Measurements from ENCODE around the gene LPAR2. TPM values are rescaled to one million over a fixed set of nuclear protein-coding genes. Genes with fewer than 3 reads are reported as not detected.

LPAR2 gene
- polyA plus RNA-seq, 1 donor from 2014 or later = 14.3 TPM

GRCh38 chr19:19659646-19660245 lies 31.7 kb upstream of the LPAR2 start:
- Mint-ChIP-seq H3K27me3 (no peaks in the 10 kb centered on the region), H3K9me3 (no peaks in the 10 kb centered on the region), H3K4me3 (no peak overlapping the region), H3K4me1 (peaks cover 18 to 23% (median 22%) of the 10 kb centered on the region in 3 donors), H3K36me3 (no peaks in the 10 kb centered on the region), H3K27ac (peak overlapping the region in 2 of 3 donors; percentile 81 to 99)

GRCh38 chr19:19657397-19657783 lies 29.4 kb upstream of the LPAR2 start:
- Mint-ChIP-seq H3K9me3 (no peaks in the 10 kb centered on the region), H3K27ac (no peak overlapping the region), H3K4me3 (peak overlapping the region in 1 of 4 donors; percentile 9), H3K4me1 (peaks cover 13 to 17% (median 14%) of the 10 kb centered on the region in 3 donors), H3K36me3 (peaks cover 5% of the 10 kb centered on the region), H3K27me3 (peaks cover 1% of the 10 kb centered on the region)

- Mint-ChIP-seq H3K27me3 (peaks cover 1% of the 10 kb centered on the region), H3K4me1 (peaks cover 6 to 10% (median 10%) of the 10 kb centered on the region in 3 donors), H3K9me3 (no peaks in the 10 kb centered on the region), H3K36me3 (peaks cover 5% of the 10 kb centered on the region), H3K27ac (peak overlapping the region in 1 of 3 donors; percentile 21), H3K4me3 (peak overlapping the region in 1 of 4 donors; percentile 9)
Observed at GRCh38 chr19:19656451-19657396, 28.7 kb upstream of the LPAR2 start.

- peaks cover 5% of the 10 kb centered on the region for H3K36me3 Mint-ChIP-seq
Observed at GRCh38 chr19:19655641-19656343, 27.8 kb upstream of the LPAR2 start.

GRCh38 chr19:19655051-19655594 lies 27.1 kb upstream of the LPAR2 start:
- H3K36me3 Mint-ChIP-seq = peaks cover 5% of the 10 kb centered on the region
- H3K9me3 Mint-ChIP-seq = no peaks in the 10 kb centered on the region
- peaks cover 0 to 5% (median 3%) of the 10 kb centered on the region in 3 donors for H3K4me1 Mint-ChIP-seq
- H3K4me3 Mint-ChIP-seq = no peak overlapping the region
- peaks cover 1% of the 10 kb centered on the region for H3K27me3 Mint-ChIP-seq
- H3K27ac Mint-ChIP-seq = peak overlapping the region in 1 of 3 donors; percentile 81

More at GRCh38 chr19:19655641-19656343, 27.8 kb upstream of the LPAR2 start:
- peaks cover 0 to 5% (median 3%) of the 10 kb centered on the region in 3 donors for H3K4me1 Mint-ChIP-seq
- peak overlapping the region in 1 of 4 donors; percentile 32 for H3K4me3 Mint-ChIP-seq
- peaks cover 1% of the 10 kb centered on the region for H3K27me3 Mint-ChIP-seq
- no peaks in the 10 kb centered on the region for H3K9me3 Mint-ChIP-seq
- H3K27ac Mint-ChIP-seq = no peak overlapping the region

- Mint-ChIP-seq H3K4me1 (peaks cover 0 to 5% (median 3%) of the 10 kb centered on the region in 3 donors), H3K9me3 (no peaks in the 10 kb centered on the region), H3K4me3 (no peak overlapping the region), H3K27ac (peak overlapping the region in 1 of 3 donors; percentile 81), H3K27me3 (peaks cover 1% of the 10 kb centered on the region), H3K36me3 (peaks cover 5% of the 10 kb centered on the region)
Observed at GRCh38 chr19:19654441-19654840, 26.4 kb upstream of the LPAR2 start.

GRCh38 chr19:19653597-19654147 lies 25.7 kb upstream of the LPAR2 start:
- H3K27ac Mint-ChIP-seq = no peak overlapping the region
- peaks cover 1% of the 10 kb centered on the region for H3K27me3 Mint-ChIP-seq
- H3K4me3 Mint-ChIP-seq = no peak overlapping the region
- peaks cover 5% of the 10 kb centered on the region for H3K36me3 Mint-ChIP-seq
- H3K9me3 Mint-ChIP-seq = no peaks in the 10 kb centered on the region
- H3K4me1 Mint-ChIP-seq = peaks cover 0 to 5% (median 3%) of the 10 kb centered on the region in 3 donors

- peak overlapping the region in 1 of 3 donors; percentile 50 for H3K27ac Mint-ChIP-seq
- no peaks in the 10 kb centered on the region for H3K9me3 Mint-ChIP-seq
- H3K27me3 Mint-ChIP-seq = peaks cover 1% of the 10 kb centered on the region
- peaks cover 5% of the 10 kb centered on the region for H3K36me3 Mint-ChIP-seq
- peaks cover 0 to 1% (median 0%) of the 10 kb centered on the region in 3 donors for H3K4me1 Mint-ChIP-seq
- H3K4me3 Mint-ChIP-seq = peak overlapping the region in 1 of 4 donors; percentile 65
Observed at GRCh38 chr19:19652482-19653295, 24.7 kb upstream of the LPAR2 start.

GRCh38 chr19:19651076-19651475 lies 23.1 kb upstream of the LPAR2 start:
- Mint-ChIP-seq H3K27ac (no peak overlapping the region), H3K9me3 (no peaks in the 10 kb centered on the region), H3K36me3 (peaks cover 5% of the 10 kb centered on the region), H3K4me3 (no peak overlapping the region), H3K4me1 (peaks cover 0 to 1% (median 0%) of the 10 kb centered on the region in 3 donors), H3K27me3 (peaks cover 1% of the 10 kb centered on the region)

- H3K4me3 Mint-ChIP-seq = no peak overlapping the region
- no peak overlapping the region for H3K27ac Mint-ChIP-seq
- no peaks in the 10 kb centered on the region for H3K9me3 Mint-ChIP-seq
- H3K4me1 Mint-ChIP-seq = peaks cover 0 to 1% (median 0%) of the 10 kb centered on the region in 3 donors
- H3K27me3 Mint-ChIP-seq = peaks cover 1% of the 10 kb centered on the region
- peaks cover 5% of the 10 kb centered on the region for H3K36me3 Mint-ChIP-seq
Observed at GRCh38 chr19:19650331-19650730, 22.3 kb upstream of the LPAR2 start.

GRCh38 chr19:19649580-19649995 lies 21.6 kb upstream of the LPAR2 start:
- H3K27me3 Mint-ChIP-seq = peaks cover 1% of the 10 kb centered on the region
- peak overlapping the region in 1 of 4 donors; percentile 27 for H3K4me3 Mint-ChIP-seq
- H3K9me3 Mint-ChIP-seq = no peaks in the 10 kb centered on the region
- H3K4me1 Mint-ChIP-seq = peaks cover 0 to 1% (median 0%) of the 10 kb centered on the region in 3 donors
- peaks cover 5% of the 10 kb centered on the region for H3K36me3 Mint-ChIP-seq
- peak overlapping the region in 2 of 3 donors; percentile 57 to 85 for H3K27ac Mint-ChIP-seq

GRCh38 chr19:19649155-19649554 lies 21.1 kb upstream of the LPAR2 start:
- H3K4me1 Mint-ChIP-seq = peaks cover 0 to 2% (median 1%) of the 10 kb centered on the region in 3 donors
- H3K27me3 Mint-ChIP-seq = peaks cover 1% of the 10 kb centered on the region
- H3K9me3 Mint-ChIP-seq = no peaks in the 10 kb centered on the region
- H3K36me3 Mint-ChIP-seq = peaks cover 5% of the 10 kb centered on the region
- peak overlapping the region in 2 of 3 donors; percentile 57 to 85 for H3K27ac Mint-ChIP-seq
- peak overlapping the region in 1 of 4 donors; percentile 27 for H3K4me3 Mint-ChIP-seq

- H3K36me3 Mint-ChIP-seq = no peaks in the 10 kb centered on the region
- no peaks in the 10 kb centered on the region for H3K9me3 Mint-ChIP-seq
- H3K4me3 Mint-ChIP-seq = peak overlapping the region in 1 of 4 donors; percentile 57
- H3K27ac Mint-ChIP-seq = peak overlapping the region in 1 of 3 donors; percentile 46
- no peaks in the 10 kb centered on the region for H3K27me3 Mint-ChIP-seq
- H3K4me1 Mint-ChIP-seq = peaks cover 7 to 9% (median 8%) of the 10 kb centered on the region in 3 donors
Observed at GRCh38 chr19:19647037-19647835, 19.2 kb upstream of the LPAR2 start.
